Measurements from ENCODE around the gene NFIA.
"Not testable (repeated sequence)": the region's sequence is repeated elsewhere in the genome, so short reads cannot be mapped to it uniquely, and the experiment has no call there.

Gene NFIA

DNA sequence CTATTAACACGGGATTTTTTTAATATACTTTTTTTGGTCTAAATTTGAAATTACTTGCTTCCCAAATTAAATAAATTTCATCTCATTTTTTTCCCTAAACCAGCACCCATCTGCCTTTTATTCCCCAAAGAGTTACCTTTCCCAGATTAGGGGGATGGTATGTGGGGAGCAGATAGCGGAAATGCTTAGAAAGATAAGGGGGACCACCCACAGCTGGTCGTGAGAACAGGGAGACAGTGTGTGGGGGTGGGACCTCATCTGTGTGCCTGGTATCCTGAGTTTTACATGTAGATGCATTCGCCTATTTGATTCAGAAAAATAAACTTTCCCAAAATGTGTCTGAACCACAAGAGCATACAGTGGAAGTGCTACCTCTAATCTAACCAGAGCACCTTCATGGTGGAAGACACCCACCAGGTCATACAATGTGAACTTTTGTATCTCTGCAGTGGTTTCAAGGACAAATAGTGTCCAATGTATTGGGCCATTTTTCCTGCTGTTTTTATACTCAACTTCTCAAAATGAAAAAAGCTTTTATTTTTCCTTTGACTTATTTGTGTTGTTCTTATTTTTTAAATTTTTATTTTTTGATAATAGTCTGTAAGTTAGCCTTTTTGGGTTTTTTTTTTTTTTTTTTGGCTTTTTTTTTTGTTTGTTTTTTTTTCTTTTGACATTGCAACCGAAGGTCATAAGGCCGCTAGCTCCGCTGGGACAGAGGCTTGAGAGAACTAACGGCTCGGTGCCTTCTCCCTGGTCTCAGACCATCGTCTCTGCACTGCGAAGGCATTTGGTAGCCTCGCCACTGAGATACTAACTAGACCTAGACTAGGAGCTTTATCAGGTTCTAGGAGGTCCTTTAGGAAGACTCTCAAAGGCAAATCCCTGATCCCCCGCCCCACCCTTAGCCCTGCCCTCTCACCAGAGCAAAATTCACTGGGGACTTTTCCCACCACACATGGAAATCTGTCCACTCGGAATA is 379.3 kb downstream of the NFIA start:
- H3K4me3 ChIP-seq (ENCODE audit: low read length), result no peak overlapping the region
- no peak overlapping the region for H3K4me2 ChIP-seq (ENCODE audit: low read depth, low read length)
- peaks cover 7% of the 10 kb centered on the region; the same call in 1 of the 2 replicates for H3F3A ChIP-seq (ENCODE audit: insufficient read depth, low read length)
- no peaks in the 10 kb centered on the region for H3K36me3 ChIP-seq (replicated peaks; ENCODE audit: insufficient read depth, low read length)
- H3K27ac ChIP-seq (ENCODE audit: low read length), result no peak overlapping the region
- DNase-seq, result no peak
- H4K20me1 ChIP-seq (ENCODE audit: insufficient read depth, low read length), result no peaks in the 10 kb centered on the region
- H3K4me1 ChIP-seq (ENCODE audit: low read length), result peaks cover 15% of the 10 kb centered on the region
- H3K9me3 ChIP-seq (replicated peaks; ENCODE audit: insufficient read depth, low read length), result no peaks in the 10 kb centered on the region
- H2AFZ ChIP-seq (ENCODE audit: low read length), result no peak overlapping the region
- H3K9ac ChIP-seq (ENCODE audit: low read length), result no peak overlapping the region
- TF ChIP-seq EZH2 (optimal IDR thresholded peaks at IDR 0.05; ENCODE audit: low read depth, low read length) (no peak), EZH2phosphoT487 (IDR thresholded peaks at IDR 0.05; ENCODE audit: low read length) (no peak)
- TF ChIP-seq, protein P1, sequence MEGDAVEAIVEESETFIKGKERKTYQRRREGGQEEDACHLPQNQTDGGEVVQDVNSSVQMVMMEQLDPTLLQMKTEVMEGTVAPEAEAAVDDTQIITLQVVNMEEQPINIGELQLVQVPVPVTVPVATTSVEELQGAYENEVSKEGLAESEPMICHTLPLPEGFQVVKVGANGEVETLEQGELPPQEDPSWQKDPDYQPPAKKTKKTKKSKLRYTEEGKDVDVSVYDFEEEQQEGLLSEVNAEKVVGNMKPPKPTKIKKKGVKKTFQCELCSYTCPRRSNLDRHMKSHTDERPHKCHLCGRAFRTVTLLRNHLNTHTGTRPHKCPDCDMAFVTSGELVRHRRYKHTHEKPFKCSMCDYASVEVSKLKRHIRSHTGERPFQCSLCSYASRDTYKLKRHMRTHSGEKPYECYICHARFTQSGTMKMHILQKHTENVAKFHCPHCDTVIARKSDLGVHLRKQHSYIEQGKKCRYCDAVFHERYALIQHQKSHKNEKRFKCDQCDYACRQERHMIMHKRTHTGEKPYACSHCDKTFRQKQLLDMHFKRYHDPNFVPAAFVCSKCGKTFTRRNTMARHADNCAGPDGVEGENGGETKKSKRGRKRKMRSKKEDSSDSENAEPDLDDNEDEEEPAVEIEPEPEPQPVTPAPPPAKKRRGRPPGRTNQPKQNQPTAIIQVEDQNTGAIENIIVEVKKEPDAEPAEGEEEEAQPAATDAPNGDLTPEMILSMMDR (IDR thresholded peaks at IDR 0.05; ENCODE audit: low read length), result no peak
- no peaks in the 10 kb centered on the region for H3K79me2 ChIP-seq (ENCODE audit: low read length)
- no peaks in the 10 kb centered on the region for H3K9me2 ChIP-seq (replicated peaks; ENCODE audit: insufficient read depth, low read length)
- H3K27me3 ChIP-seq (replicated peaks; ENCODE audit: insufficient read depth, low read length), result no peaks in the 10 kb centered on the region

DNA sequence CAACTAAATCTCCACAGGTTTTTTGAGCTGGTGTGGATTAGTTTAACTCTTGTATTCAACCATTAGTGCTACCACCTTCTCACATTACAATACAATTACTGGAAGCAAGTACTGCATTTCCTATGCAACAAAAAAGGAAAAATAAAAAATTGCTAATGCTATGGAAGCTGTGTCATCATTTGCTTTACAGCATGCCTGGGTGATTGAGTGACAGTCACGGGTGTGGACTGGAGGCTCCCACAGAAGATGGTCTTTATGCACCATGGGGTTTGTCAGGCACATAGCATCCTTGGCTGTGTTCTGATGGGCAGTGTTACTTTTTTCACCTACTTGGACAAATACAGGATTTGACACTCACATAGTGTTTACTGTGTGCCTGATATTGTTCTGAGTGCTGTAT is 380.3 kb downstream of the NFIA start:
- peaks cover 15% of the 10 kb centered on the region for H3K4me1 ChIP-seq (ENCODE audit: low read length)
- H3K79me2 ChIP-seq (ENCODE audit: low read length), result no peaks in the 10 kb centered on the region
- DNase-seq, result no peak
- no peaks in the 10 kb centered on the region for H3K9me2 ChIP-seq (replicated peaks; ENCODE audit: insufficient read depth, low read length)
- no peak overlapping the region for H3K9ac ChIP-seq (ENCODE audit: low read length)
- H3K4me3 ChIP-seq (ENCODE audit: low read length), result no peak overlapping the region
- TF ChIP-seq, protein P1 (IDR thresholded peaks at IDR 0.05; ENCODE audit: low read length), result no peak
- TF ChIP-seq EZH2phosphoT487 (IDR thresholded peaks at IDR 0.05; ENCODE audit: low read length) (no peak), EZH2 (optimal IDR thresholded peaks at IDR 0.05; ENCODE audit: low read depth, low read length) (no peak)
- no peak overlapping the region for H2AFZ ChIP-seq (ENCODE audit: low read length)
- H3F3A ChIP-seq (ENCODE audit: insufficient read depth, low read length), result peaks cover 7% of the 10 kb centered on the region; the same call in 1 of the 2 replicates
- H3K9me3 ChIP-seq (replicated peaks; ENCODE audit: insufficient read depth, low read length), result no peaks in the 10 kb centered on the region
- H3K4me2 ChIP-seq (ENCODE audit: low read depth, low read length), result peak overlapping the region; percentile 48; the same call in 1 of the 2 replicates
- H3K27ac ChIP-seq (ENCODE audit: low read length), result no peak overlapping the region; the same call in 1 of the 2 replicates
- no peaks in the 10 kb centered on the region for H4K20me1 ChIP-seq (ENCODE audit: insufficient read depth, low read length)
- no peaks in the 10 kb centered on the region for H3K27me3 ChIP-seq (replicated peaks; ENCODE audit: insufficient read depth, low read length)
- no peaks in the 10 kb centered on the region for H3K36me3 ChIP-seq (replicated peaks; ENCODE audit: insufficient read depth, low read length)

GRCh38 chr1:61463220-61463619 is 380.9 kb downstream of the NFIA start:
- Histone ChIP-seq H3K9ac (ENCODE audit: low read length) (no peak overlapping the region), H3K27ac (ENCODE audit: low read length) (peak overlapping the region; percentile 11; the same call in 1 of the 2 replicates), H3F3A (ENCODE audit: insufficient read depth, low read length) (peaks cover 7% of the 10 kb centered on the region; the same call in 1 of the 2 replicates), H3K9me2 (replicated peaks; ENCODE audit: insufficient read depth, low read length) (no peaks in the 10 kb centered on the region), H3K4me2 (ENCODE audit: low read depth, low read length) (peak overlapping the region; percentile 48), H3K9me3 (replicated peaks; ENCODE audit: insufficient read depth, low read length) (no peaks in the 10 kb centered on the region), H4K20me1 (ENCODE audit: insufficient read depth, low read length) (no peaks in the 10 kb centered on the region), H3K4me1 (ENCODE audit: low read length) (peaks cover 15% of the 10 kb centered on the region), H3K36me3 (replicated peaks; ENCODE audit: insufficient read depth, low read length) (no peaks in the 10 kb centered on the region), H3K4me3 (ENCODE audit: low read length) (peak overlapping the region; percentile 19), H3K27me3 (replicated peaks; ENCODE audit: insufficient read depth, low read length) (no peaks in the 10 kb centered on the region), H2AFZ (ENCODE audit: low read length) (no peak overlapping the region), H3K79me2 (ENCODE audit: low read length) (no peaks in the 10 kb centered on the region)
- DNase-seq, result peak; percentile 80
- TF ChIP-seq EZH2phosphoT487 (IDR thresholded peaks at IDR 0.05; ENCODE audit: low read length) (no peak), EZH2 (optimal IDR thresholded peaks at IDR 0.05; ENCODE audit: low read depth, low read length) (no peak)
- TF ChIP-seq, protein P1 (IDR thresholded peaks at IDR 0.05; ENCODE audit: low read length), result no peak

GRCh38 chr1:61467836-61468235 is 385.5 kb downstream of the NFIA start:
- not testable (repeated sequence) for H3K27ac ChIP-seq (ENCODE audit: low read length); H3K4me1 ChIP-seq (ENCODE audit: low read length); H3K27me3 ChIP-seq (replicated peaks; ENCODE audit: insufficient read depth, low read length); H3K9me3 ChIP-seq (replicated peaks; ENCODE audit: insufficient read depth, low read length); H4K20me1 ChIP-seq (ENCODE audit: insufficient read depth, low read length); DNase-seq; H3K79me2 ChIP-seq (ENCODE audit: low read length); H3K4me3 ChIP-seq (ENCODE audit: low read length); H2AFZ ChIP-seq (ENCODE audit: low read length); H3K9ac ChIP-seq (ENCODE audit: low read length); H3K36me3 ChIP-seq (replicated peaks; ENCODE audit: insufficient read depth, low read length); H3F3A ChIP-seq (ENCODE audit: insufficient read depth, low read length); H3K9me2 ChIP-seq (replicated peaks; ENCODE audit: insufficient read depth, low read length); H3K4me2 ChIP-seq (ENCODE audit: low read depth, low read length)
